ENCODE results near the gene FAM135A.

GRCh38 chr6:70592391-70593117, 179.2 kb downstream of the FAM135A start:
- TF ChIP-seq CTCF (conservative IDR thresholded peaks at IDR 0.05) (no peak), EZH2 (IDR thresholded peaks at IDR 0.05; ENCODE audit: low read depth) (no peak)

All from PC-9 (cell line).